HG02798 (cell line): ENCODE data around the gene NFKB1.
"Not testable (repeated sequence)": the region's sequence is repeated elsewhere in the genome, so short reads cannot be mapped to it uniquely, and the experiment has no call there.

Source experiments
- ATAC-seq: cut with Tn5 transposase; IDR thresholded peaks from one replicate; pipeline ENCODE4 v1.9.1; 2021; ENCODE audit warnings: mild to moderate bottlenecking; ENCODE audit not compliant: unreplicated experiment, poor library complexity

The NFKB1 gene

GRCh38 chr4:102619021-102619420, 117.9 kb downstream of the NFKB1 start:
- not testable (repeated sequence) for ATAC-seq

- ATAC-seq: not testable (repeated sequence)
These were observed 118.8 kb downstream of the NFKB1 start for GRCh38 chr4:102619776-102620631.

DNA sequence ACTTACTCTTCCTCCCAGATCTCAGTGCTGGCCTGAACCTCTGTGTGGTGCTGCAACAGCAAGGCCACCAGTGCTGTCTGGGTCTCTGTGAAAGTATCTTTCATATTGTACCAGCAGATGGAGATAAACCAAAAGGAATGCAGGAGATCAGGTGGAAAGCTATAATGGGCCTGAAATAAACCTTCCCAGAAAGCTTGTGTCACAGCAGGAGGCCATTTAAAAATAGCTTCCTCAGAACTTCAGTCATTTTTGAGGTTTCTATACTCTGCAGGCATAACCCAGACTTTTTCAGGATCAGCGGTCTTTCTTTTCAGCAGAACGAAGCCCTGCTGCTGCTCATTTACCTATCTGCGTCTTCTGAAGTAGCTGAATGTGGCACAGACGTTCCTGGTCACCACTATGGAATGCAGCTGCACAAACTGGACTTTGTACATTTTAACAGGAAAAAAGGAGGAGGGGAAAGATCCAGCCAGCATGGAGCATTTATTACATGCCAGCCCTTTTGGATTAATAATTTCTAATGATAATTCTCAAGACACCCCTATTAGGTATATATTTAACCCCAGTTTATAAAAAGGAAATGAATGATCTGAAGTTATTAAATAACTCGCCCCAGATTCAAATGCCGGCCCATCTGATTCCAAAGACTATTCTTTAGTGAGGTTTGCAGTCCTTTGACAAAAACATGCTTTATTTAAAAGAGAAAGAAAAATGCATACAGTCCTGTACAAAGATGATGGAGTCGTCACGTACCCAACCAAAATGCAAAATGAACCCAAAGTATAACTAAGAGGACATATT, 119.7 kb downstream of the NFKB1 start:
- ATAC-seq: peak; percentile 50

GRCh38 chr4:102623622-102624021, 122.5 kb downstream of the NFKB1 start:
- ATAC-seq: no peak

DNA sequence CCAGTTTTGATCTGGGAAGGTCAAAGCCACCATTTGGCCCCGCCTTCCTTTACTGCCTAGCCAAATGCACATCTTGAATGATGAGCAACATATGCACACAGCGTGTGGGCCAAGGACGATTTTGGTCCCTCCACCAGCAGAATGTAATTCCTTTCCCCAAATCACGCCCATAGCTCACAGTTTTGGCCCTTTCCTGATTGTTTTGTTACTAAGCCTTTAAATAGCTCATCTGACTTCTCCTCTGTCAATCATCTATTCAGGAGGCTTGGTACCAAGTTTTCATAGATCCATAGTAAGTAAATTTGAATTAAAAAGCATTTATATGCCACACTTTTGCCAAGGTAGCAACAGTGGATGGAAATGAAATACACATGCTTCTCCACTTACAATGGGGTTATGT, 123.3 kb downstream of the NFKB1 start:
- ATAC-seq: no peak

GRCh38 chr4:102625232-102625930, 124.2 kb downstream of the NFKB1 start:
- ATAC-seq: peak; percentile 95

DNA sequence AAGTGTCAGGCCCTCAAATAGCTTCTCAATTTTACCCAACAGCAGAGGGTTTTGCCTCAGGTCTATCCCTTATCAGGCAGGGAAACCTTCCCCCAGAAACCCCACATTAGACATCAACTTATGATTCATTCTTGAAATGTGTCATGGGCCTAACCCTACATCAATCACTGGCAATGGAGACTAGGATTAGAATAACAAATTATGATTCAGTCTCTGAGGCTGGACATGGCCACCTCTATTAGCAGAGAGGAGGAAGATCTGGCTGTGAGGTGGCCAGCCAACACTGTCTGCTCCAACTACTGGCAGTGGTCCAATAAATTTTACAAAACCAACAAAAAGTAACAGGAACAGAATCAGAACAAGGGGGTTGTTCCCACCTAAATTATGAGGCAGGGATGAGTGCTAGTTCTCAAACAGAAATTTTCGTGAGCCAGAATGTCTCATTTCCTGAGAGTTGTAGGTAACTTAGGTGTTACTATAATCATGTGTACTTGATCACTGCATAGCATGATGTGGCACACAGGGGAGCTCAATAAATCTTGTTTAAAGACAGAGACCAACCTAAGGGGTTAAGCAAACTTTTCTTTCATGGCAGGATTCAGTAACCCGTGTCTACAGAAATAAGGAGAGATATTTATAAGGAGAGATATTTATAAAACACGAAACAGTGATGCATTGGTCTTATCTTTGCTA, 126.8 kb downstream of the NFKB1 start:
- no peak for ATAC-seq

DNA sequence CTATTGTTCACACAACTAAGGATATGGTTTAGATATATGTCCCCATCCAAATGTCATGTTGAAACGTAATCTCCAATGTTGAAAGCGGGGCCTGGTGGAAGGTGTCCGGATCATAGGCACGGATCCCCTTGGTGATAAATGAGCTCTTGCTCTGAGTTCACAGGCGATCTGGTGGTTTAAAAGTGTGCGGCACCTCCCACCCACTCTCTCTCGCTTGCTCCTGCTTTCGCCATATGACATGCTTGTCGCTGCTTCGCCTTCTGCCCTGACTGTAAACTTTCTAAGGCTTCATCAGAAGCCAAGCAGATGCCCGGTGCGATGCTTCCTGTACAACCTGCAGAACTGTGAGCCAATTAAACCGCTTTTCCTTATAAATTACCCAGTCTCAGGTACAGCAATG, 128.5 kb downstream of the NFKB1 start:
- ATAC-seq: no peak

- ATAC-seq: no peak
These were observed 130.5 kb downstream of the NFKB1 start for GRCh38 chr4:102631616-102632015.

DNA sequence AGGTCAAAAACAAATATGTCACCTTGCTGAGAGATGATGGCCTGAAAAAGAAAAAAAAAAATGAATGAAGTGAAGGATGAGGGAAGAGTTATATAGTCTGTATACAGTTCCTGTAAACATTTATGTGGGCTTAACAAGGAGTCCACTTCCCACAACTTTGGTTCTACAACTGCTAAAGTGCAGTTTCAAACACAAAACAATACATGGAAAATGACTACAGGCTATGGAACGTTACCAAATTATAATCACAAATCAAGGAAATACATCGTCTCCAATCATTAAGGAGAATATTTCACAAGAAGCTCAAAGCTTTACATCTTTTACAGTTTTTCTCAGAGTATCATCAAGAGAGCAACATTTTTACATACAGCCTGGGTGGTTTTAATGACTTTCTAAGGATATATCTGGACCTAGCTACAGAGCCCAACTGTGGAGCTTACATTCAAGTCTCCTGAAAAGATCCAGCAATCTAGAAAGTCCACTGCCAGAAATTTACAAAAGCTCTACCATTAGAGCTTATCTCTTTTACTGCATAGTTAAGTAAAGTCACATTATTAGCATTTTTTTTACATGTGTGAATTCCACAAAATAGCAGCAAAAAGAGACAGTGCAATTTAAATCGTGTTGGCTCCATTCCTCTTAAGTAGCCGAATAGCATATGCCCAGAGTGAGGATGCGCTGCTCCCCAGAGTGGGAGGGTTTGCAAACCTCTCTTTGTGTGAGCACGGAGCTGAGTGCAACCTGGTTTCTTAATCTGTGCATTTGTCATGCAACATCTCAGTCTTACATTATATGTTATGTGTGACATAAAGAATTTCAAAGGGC, 131.3 kb downstream of the NFKB1 start:
- no peak for ATAC-seq

GRCh38 chr4:102633100-102633499, 131.9 kb downstream of the NFKB1 start:
- ATAC-seq: no peak

GRCh38 chr4:102637391-102637790, 136.2 kb downstream of the NFKB1 start:
- ATAC-seq: no peak

DNA sequence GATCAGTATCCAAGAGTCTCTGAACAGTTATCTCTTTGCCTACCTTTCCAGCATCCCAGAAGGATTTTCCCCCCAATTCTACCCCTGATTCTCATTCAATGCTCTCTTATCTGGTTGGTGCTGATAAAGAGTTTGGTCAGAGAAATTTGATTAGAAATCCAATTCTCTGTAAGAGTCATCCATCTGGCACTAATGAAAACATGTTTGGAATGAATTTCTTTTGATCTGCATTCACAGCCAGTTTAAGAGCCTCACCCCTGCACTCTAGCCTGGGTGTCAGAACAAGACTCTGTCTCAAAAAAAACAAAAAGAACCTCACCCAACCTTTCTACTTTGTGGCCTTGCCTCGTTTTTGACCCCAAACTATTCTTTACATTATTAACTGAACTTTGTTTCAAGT, 137.5 kb downstream of the NFKB1 start:
- ATAC-seq: no peak

GRCh38 chr4:102639598-102639997, 138.4 kb downstream of the NFKB1 start:
- no peak for ATAC-seq

- ATAC-seq: no peak
These were observed 139.5 kb downstream of the NFKB1 start for GRCh38 chr4:102640669-102641068.

- no peak for ATAC-seq
These were observed 140.6 kb downstream of the NFKB1 start for GRCh38 chr4:102641793-102642192.

DNA sequence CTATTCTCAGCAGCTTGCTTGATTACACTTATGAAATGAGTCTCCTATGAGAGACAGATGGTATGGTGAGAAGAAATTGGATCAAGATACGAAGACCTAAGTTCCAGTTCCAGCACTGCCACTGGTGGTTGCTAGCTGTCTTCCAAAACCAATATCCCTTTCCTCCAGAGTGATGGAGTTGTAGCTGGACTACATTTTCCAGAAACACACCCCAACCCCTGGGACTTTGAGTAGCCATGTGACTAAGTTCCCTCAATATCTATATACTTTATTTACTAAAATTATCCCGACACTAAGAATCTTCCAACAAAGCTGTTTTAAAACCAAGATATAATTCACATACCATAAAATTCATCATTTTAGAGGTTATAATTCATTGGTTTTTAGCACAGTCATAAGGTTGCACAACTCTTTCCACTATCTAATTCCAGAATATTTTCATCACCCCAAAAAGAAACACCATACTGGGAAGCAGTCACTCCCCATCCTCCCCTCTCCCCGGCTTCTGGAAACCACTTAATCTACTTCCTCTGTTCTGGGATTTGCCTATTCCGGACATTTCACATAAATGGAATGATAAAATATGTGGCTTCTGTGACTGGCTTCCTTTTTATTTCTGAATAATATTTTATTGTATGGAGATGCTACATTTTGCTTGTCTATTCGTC, 141.6 kb downstream of the NFKB1 start:
- ATAC-seq: no peak

GRCh38 chr4:102647117-102647516, 146.0 kb downstream of the NFKB1 start:
- ATAC-seq: no peak

- no peak for ATAC-seq
These were observed 156.0 kb downstream of the NFKB1 start for GRCh38 chr4:102657206-102657605.
